ENCODE measurements around the gene KRTAP5-4.

Gene KRTAP5-4

GRCh38 chr11:1652026-1652425, 30.1 kb upstream of the KRTAP5-4 start:
- Histone ChIP-seq H3K4me1 (ENCODE audit: control insufficient read depth, low read length) (no peaks in the 10 kb centered on the region), H4K20me1 (ENCODE audit: control insufficient read depth, insufficient read depth, low read depth, low read length) (no peaks in the 10 kb centered on the region), H3K27me3 (ENCODE audit: control insufficient read depth, low read length) (peaks cover 4% of the 10 kb centered on the region; the same call in 1 of the 2 replicates), H3F3A (ENCODE audit: control insufficient read depth, insufficient read depth) (no peaks in the 10 kb centered on the region), H3K27ac (ENCODE audit: low read depth, low read length) (no peak overlapping the region), H3K79me2 (ENCODE audit: control insufficient read depth, low read length) (no peaks in the 10 kb centered on the region), H3K4me2 (ENCODE audit: low read length) (no peak overlapping the region), H3K4me3 (ENCODE audit: low read length) (no peak overlapping the region), H3K36me3 (ENCODE audit: control insufficient read depth, low read length) (no peaks in the 10 kb centered on the region), H3K9me3 (ENCODE audit: control insufficient read depth, insufficient read depth, low read length) (no peaks in the 10 kb centered on the region), H3K9me2 (replicated peaks; ENCODE audit: control insufficient read depth, low read length) (no peaks in the 10 kb centered on the region)
- TF ChIP-seq CTCF (IDR thresholded peaks at IDR 0.05; ENCODE audit: low read depth, low read length, poor library complexity, severe bottlenecking) (no peak), EZH2phosphoT487 (IDR thresholded peaks at IDR 0.05; ENCODE audit: borderline replicate concordance, low read length) (no peak)

- no peak overlapping the region for H3K4me3 ChIP-seq (ENCODE audit: low read length)
- H3F3A ChIP-seq (ENCODE audit: control insufficient read depth, insufficient read depth): no peaks in the 10 kb centered on the region
- H3K36me3 ChIP-seq (ENCODE audit: control insufficient read depth, low read length): no peaks in the 10 kb centered on the region
- no peaks in the 10 kb centered on the region for H4K20me1 ChIP-seq (ENCODE audit: control insufficient read depth, insufficient read depth, low read depth, low read length)
- no peaks in the 10 kb centered on the region for H3K79me2 ChIP-seq (ENCODE audit: control insufficient read depth, low read length)
- peaks cover 4% of the 10 kb centered on the region; the same call in 1 of the 2 replicates for H3K27me3 ChIP-seq (ENCODE audit: control insufficient read depth, low read length)
- TF ChIP-seq CTCF (IDR thresholded peaks at IDR 0.05; ENCODE audit: low read depth, low read length, poor library complexity, severe bottlenecking): no peak
- H3K9me3 ChIP-seq (ENCODE audit: control insufficient read depth, insufficient read depth, low read length): no peaks in the 10 kb centered on the region
- H3K27ac ChIP-seq (ENCODE audit: low read depth, low read length): no peak overlapping the region
- H3K4me2 ChIP-seq (ENCODE audit: low read length): no peak overlapping the region
- no peaks in the 10 kb centered on the region for H3K9me2 ChIP-seq (replicated peaks; ENCODE audit: control insufficient read depth, low read length)
- H3K4me1 ChIP-seq (ENCODE audit: control insufficient read depth, low read length): no peaks in the 10 kb centered on the region
These were observed 29.6 kb upstream of the KRTAP5-4 start for GRCh38 chr11:1651411-1651980.

GRCh38 chr11:1650918-1651262, 29.0 kb upstream of the KRTAP5-4 start:
- Histone ChIP-seq H3K4me1 (ENCODE audit: control insufficient read depth, low read length) (no peaks in the 10 kb centered on the region), H3K9me3 (ENCODE audit: control insufficient read depth, insufficient read depth, low read length) (no peaks in the 10 kb centered on the region), H3K27me3 (ENCODE audit: control insufficient read depth, low read length) (peaks cover 4% of the 10 kb centered on the region; the same call in 1 of the 2 replicates), H3K4me3 (ENCODE audit: low read length) (no peak overlapping the region), H3K36me3 (ENCODE audit: control insufficient read depth, low read length) (no peaks in the 10 kb centered on the region), H3K27ac (ENCODE audit: low read depth, low read length) (no peak overlapping the region), H4K20me1 (ENCODE audit: control insufficient read depth, insufficient read depth, low read depth, low read length) (no peaks in the 10 kb centered on the region), H3K9me2 (replicated peaks; ENCODE audit: control insufficient read depth, low read length) (no peaks in the 10 kb centered on the region), H3K4me2 (ENCODE audit: low read length) (no peak overlapping the region), H3K79me2 (ENCODE audit: control insufficient read depth, low read length) (no peaks in the 10 kb centered on the region), H3F3A (ENCODE audit: control insufficient read depth, insufficient read depth) (no peaks in the 10 kb centered on the region)
- TF ChIP-seq CTCF (IDR thresholded peaks at IDR 0.05; ENCODE audit: low read depth, low read length, poor library complexity, severe bottlenecking) (no peak), EZH2phosphoT487 (IDR thresholded peaks at IDR 0.05; ENCODE audit: borderline replicate concordance, low read length) (no peak)

All from DOHH2 (cell line).